Psoas muscle (tissue), 8 donors: ENCODE results near the gene KRTAP4-7. TPM values are rescaled to one million over a fixed set of nuclear protein-coding genes. Genes with fewer than 3 reads are reported as not detected.
"Not testable (repeated sequence)": the region's sequence is repeated elsewhere in the genome, so short reads cannot be mapped to it uniquely, and the experiment has no call there.

Experiments used
- ATAC-seq, 4 donors: fragments of 200-7000 bp; cut with Tn5 transposase; one replicate each; pipeline ENCODE4 v1.9.1; 2020; ENCODE audit warnings: moderate library complexity in 3 of 4, mild to moderate bottlenecking in 2 of 4
- DNase-seq, 2 donors: peaks; one replicate each; pipeline ENCODE4 v3.0.0-alpha.2; 2020
- H3K27ac ChIP-seq: fragments of 200-600 bp; one replicate; pipeline ENCODE4 v1.8.0; 2022
- H3K27me3 ChIP-seq, 3 donors: fragments of 200-600 bp in 1 of 3; one replicate each; pipeline versions ENCODE4 v1.6.1 to v1.8.0; 2013 to 2022; ENCODE audit warnings: low read length in 2 of 3, mild to moderate bottlenecking in 2 of 3, moderate library complexity in 1 of 3; ENCODE audit not compliant: insufficient read depth in 3 of 3
- H3K36me3 ChIP-seq, 2 donors: fragments of 200-600 bp in 1 of 2; one replicate each; pipeline versions ENCODE4 v1.6.1 to v1.8.0; 2013 to 2022; ENCODE audit warnings: low read depth in 1 of 2, mild to moderate bottlenecking in 1 of 2, moderate library complexity in 1 of 2; ENCODE audit not compliant: insufficient read depth in 1 of 2
- H3K4me1 ChIP-seq: fragments of 200-600 bp; one replicate; pipeline ENCODE4 v1.8.0; 2022
- H3K4me3 ChIP-seq: fragments of 200-600 bp; one replicate; pipeline ENCODE4 v1.8.0; 2022; ENCODE audit warnings: mild to moderate bottlenecking
- H3K9me3 ChIP-seq: fragments of 200-600 bp; one replicate; pipeline ENCODE4 v1.8.0; 2022
- WGBS, 3 donors: extraction: QIAGEN DNeasy Blood & Tissue Kit; methylation state at CpG; one replicate each; pipeline versions ENCODE4 v1.1.6 to v1.1.7; 2013; 5-methylcytosine and 5-hydroxymethylcytosine counted together
- intact Hi-C, 2 donors: fragments of 100-400 bp; cut with DNase I; formaldehyde crosslinking; loops; one replicate each; pipeline versions ENCODE4 v1.11.0 to v1.14.2; 2022
- polyA plus RNA-seq, 3 donors: library from polyadenylated mRNA; stranded (reverse); fragments of 200-250 nt; gene quantifications; one replicate each; pipeline ENCODE4 v1.2.3, GENCODE V29; 2013
- total RNA-seq, 4 donors: library from RNA; stranded (reverse); fragmentation: NEBNext Ultra II Directional in 2 of 4; extraction: Animal tissue kit (Norgen Biotek cat#: 25700) in 2 of 4; gene quantifications; one replicate each; pipeline versions ENCODE4 v1.2.1 to v1.2.4, GENCODE V29; 2021 to 2023
- TF ChIP-seq, protein P1 (sequence below): fragments of 200-600 bp; IDR thresholded peaks from one replicate; pipeline ENCODE4 v1.8.0; 2022; ENCODE audit warnings: antibody characterized with exemption
- donor health status: healthy with polysubstance abuse.
- donor health status: DM: no; HTN: no; CAD: no; lungs with moderate emphysema.
- donor health status: Bipolar disorder and iron deficiency.
- donor health status: healthy.
- donor health status: DM: yes; HTN: yes; CAD: no.
- donor health status: DM: no; HTN: no; CAD: no.
- donor health status: DM: no; HTN: no; CAD: no.
- donor health status: DM: yes; HTN: yes; CAD: no.

Gene KRTAP4-7
- total and polyA plus RNA-seq, 7 donors: not detected

DNA sequence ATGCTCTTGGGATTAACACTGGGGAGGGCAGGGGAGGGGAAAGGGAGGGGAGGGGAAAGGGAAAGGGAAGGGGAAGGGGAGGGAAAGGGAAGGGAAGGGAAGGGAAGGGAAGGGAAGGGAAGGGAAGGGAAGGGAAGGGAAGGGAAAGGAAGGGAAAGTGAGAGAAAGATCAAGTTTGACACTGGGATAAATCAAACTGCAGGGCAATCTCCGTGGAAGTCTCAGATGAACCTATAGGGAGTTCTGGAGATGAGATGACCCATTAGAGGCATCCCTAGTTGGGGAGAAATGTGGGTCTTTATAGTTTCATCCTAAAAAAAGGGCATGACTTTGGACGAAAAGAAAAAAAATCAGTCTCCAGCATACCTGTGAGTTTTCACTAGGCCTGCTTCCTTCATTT is 37.8 kb downstream of the KRTAP4-7 start:
- Histone ChIP-seq H3K4me3 (no peak overlapping the region), H3K27ac (no peak overlapping the region), H3K27me3 (peaks cover 0 to 9% (median 0%) of the 10 kb centered on the region in 3 donors), H3K4me1 (no peaks in the 10 kb centered on the region), H3K9me3 (no peaks in the 10 kb centered on the region), H3K36me3 (no peaks in the 10 kb centered on the region)
- no peak for DNase-seq
- TF ChIP-seq, protein P1, sequence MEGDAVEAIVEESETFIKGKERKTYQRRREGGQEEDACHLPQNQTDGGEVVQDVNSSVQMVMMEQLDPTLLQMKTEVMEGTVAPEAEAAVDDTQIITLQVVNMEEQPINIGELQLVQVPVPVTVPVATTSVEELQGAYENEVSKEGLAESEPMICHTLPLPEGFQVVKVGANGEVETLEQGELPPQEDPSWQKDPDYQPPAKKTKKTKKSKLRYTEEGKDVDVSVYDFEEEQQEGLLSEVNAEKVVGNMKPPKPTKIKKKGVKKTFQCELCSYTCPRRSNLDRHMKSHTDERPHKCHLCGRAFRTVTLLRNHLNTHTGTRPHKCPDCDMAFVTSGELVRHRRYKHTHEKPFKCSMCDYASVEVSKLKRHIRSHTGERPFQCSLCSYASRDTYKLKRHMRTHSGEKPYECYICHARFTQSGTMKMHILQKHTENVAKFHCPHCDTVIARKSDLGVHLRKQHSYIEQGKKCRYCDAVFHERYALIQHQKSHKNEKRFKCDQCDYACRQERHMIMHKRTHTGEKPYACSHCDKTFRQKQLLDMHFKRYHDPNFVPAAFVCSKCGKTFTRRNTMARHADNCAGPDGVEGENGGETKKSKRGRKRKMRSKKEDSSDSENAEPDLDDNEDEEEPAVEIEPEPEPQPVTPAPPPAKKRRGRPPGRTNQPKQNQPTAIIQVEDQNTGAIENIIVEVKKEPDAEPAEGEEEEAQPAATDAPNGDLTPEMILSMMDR: no peak
- intact Hi-C loops: no loop called here
- no peak for ATAC-seq
- WGBS, 3 donors: 78 to 92% (median 87%) methylated on average over 2 of the region's 2 CpGs

DNA sequence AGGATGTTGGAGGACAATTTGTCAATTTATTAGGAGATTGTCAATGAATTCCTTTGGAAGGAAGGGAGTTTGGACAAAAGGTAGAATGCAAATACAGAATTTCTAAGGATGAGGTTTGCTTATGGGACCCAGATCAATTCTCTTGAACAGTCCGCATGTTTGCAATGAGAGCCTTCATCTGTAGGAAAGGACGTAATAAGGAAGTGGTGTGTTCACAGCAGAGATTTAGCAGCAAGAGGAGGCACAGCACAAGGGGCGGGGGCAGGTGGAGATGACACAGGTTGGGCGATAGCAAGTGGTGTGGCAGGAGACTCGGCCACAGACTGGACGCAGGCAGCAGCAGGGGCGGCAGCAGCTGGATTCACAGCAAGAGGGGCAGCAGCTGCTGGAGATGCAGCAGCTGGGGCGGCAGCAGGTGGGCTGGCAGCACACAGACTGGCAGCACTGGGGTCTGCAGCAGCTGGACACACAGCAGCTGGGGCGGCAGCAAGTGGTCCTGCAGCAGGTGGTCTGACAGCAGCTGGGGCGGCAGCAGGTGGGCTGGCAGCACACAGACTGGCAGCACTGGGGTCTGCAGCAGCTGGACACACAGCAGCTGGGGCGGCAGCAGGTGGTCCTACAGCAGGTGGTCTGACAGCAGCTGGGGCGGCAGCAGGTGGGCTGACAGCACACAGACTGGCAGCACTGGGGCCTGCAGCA is 39.5 kb downstream of the KRTAP4-7 start:
- DNase-seq: not testable (repeated sequence)

DNA sequence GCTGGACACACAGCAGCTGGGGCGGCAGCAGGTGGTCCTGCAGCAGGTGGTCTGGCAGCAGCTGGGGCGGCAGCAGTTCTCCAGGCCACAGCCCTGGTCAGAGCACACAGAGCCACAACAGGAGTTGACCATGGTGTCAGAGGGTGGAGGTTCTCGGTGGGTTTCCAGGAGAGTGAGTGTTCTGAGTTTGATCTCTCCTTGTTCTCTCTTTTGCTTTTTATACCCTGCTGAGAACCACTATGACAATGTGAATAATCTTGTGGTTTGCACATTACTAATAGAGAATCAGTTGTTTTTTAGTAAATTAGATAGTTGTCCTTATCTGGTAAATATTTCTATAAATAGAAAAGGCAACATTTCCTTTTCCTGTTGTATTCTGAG is 40.0 kb downstream of the KRTAP4-7 start, which contains the start of gene KRTAP4-12:
TSS of gene KRTAP4-12 (minus strand) at position 192 of the 381 bp plus-strand sequence. CDS start at position 132, 60 bp downstream.
- H3K4me1 ChIP-seq, H3K27me3 ChIP-seq, DNase-seq, H3K36me3 ChIP-seq, intact Hi-C loops, H3K9me3 ChIP-seq, H3K4me3 ChIP-seq, ATAC-seq, H3K27ac ChIP-seq: not testable (repeated sequence)
- WGBS, 3 donors: 62 to 76% (median 71%) methylated on average over 3 of the region's 3 CpGs

More for the DNA sequence above, 39.5 kb downstream of the KRTAP4-7 start:
- H3K27me3 ChIP-seq, ATAC-seq, H3K27ac ChIP-seq, H3K9me3 ChIP-seq, H3K4me3 ChIP-seq, intact Hi-C loops, H3K36me3 ChIP-seq, H3K4me1 ChIP-seq: not testable (repeated sequence)
- WGBS, 3 donors: 75 to 89% (median 88%) methylated on average over 10 to 12 of the region's 12 CpGs

DNA sequence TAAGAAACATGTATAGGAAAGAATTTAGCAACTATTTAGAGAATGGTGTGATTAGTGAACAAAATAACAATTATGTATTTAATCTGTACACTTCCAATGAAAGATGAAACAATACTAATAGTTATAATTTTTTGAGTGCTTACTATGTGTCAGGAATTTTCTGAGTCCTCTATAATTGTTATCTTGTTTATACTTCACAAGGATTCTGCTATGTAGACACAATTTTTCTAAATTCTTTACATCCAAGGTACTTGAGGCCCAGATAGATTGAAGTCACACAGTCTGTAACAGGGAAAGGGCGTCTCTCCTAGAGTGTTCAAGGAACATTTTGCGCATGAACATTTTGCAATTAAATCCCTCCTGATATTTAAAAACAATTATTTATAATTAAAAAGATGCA is 41.1 kb downstream of the KRTAP4-7 start:
- no peak overlapping the region for H3K4me3 ChIP-seq
- peaks cover 7% of the 10 kb centered on the region for H3K9me3 ChIP-seq
- H3K27me3 ChIP-seq: peaks cover 0 to 6% (median 0%) of the 10 kb centered on the region in 3 donors
- WGBS, 3 donors: 69 to 96% (median 94%) methylated on average over 2 of the region's 2 CpGs
- H3K4me1 ChIP-seq: no peaks in the 10 kb centered on the region
- intact Hi-C loops: no loop called here
- no peak for ATAC-seq
- TF ChIP-seq, protein P1: no peak
- no peak overlapping the region for H3K27ac ChIP-seq
- H3K36me3 ChIP-seq: no peaks in the 10 kb centered on the region
- no peak for DNase-seq

DNA sequence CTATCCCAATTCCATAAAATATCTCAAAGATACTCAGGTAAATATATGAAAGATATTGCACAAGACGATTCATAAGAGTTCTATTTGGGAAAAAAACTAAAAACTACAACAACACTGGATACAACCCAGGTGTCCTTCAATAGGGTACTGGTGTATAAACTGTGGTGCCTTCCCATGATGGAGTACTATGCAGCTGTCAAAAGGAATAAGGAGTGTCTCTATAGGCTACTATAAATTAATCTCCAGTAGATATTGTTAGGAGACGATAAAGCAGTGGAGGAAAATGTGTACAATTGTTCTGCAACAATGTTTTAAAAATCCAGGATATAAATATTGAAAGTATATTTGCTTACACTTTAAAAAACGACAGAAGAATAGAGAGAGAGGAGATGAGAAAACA is 42.5 kb downstream of the KRTAP4-7 start:
- H3K4me1 ChIP-seq: no peaks in the 10 kb centered on the region
- H3K27me3 ChIP-seq: peaks cover 0 to 6% (median 2%) of the 10 kb centered on the region in 3 donors
- H3K4me3 ChIP-seq: no peak overlapping the region
- no peak overlapping the region for H3K27ac ChIP-seq
- no peaks in the 10 kb centered on the region for H3K36me3 ChIP-seq
- ATAC-seq (no peak), DNase-seq (no peak)
- 85 to 93% (median 88%) methylated on average over 3 of the region's 3 CpGs for WGBS, 3 donors
- intact Hi-C loops: no loop called here
- peaks cover 7% of the 10 kb centered on the region for H3K9me3 ChIP-seq
- TF ChIP-seq, protein P1: no peak
